Natural killer cell (primary cell): ENCODE measurements around the gene HES5. TPM values are rescaled to one million over a fixed set of nuclear protein-coding genes. Genes with fewer than 3 reads are reported as not detected.

Experiments
- ATAC-seq, 3 donors: fragments of 150-1000 bp in 2 of 3; fragments of 200-7000 bp in 1 of 3; cut with Tn5 transposase; 1 replicate in 1 of 3; 2 replicates in 2 of 3; pipeline ENCODE4 v1.10.0; 2021; ENCODE audit warnings: mild to moderate bottlenecking in 2 of 3, moderate library complexity in 2 of 3
- DNase-seq, 2 donors: peaks; one replicate each; pipeline versions ENCODE4 v3.0.0 to v3.0.0-alpha.2; 2013 to 2021; ENCODE audit warnings: mixed read lengths in 1 of 2
- H3K27ac ChIP-seq: one replicate; pipeline ENCODE4 v1.5.1; 2013; ENCODE audit warnings: mild to moderate bottlenecking, low read length
- H3K27me3 ChIP-seq: one replicate; pipeline ENCODE4 v1.6.1; 2013; ENCODE audit warnings: low read length; ENCODE audit not compliant: control insufficient read depth, insufficient read depth
- H3K36me3 ChIP-seq: one replicate; pipeline ENCODE4 v1.6.1; 2013; ENCODE audit warnings: low read length; ENCODE audit not compliant: control insufficient read depth, insufficient read depth
- H3K4me1 ChIP-seq: one replicate; pipeline ENCODE4 v1.6.1; 2013; ENCODE audit warnings: low read length; ENCODE audit not compliant: control insufficient read depth, insufficient read depth
- H3K4me3 ChIP-seq: one replicate; pipeline ENCODE4 v1.5.1; 2013; ENCODE audit warnings: low read length
- H3K9me3 ChIP-seq: one replicate; pipeline ENCODE4 v1.6.1; 2013; ENCODE audit warnings: low read length; ENCODE audit not compliant: control insufficient read depth, insufficient read depth
- H3K27ac Mint-ChIP-seq, 2 donors: one replicate each; pipeline ENCODE4 v1.8.0; 2022; ENCODE audit warnings: mild to moderate bottlenecking in 2 of 2, mixed read lengths in 2 of 2, moderate library complexity in 1 of 2
- H3K27me3 Mint-ChIP-seq, 2 donors: one replicate each; pipeline ENCODE4 v1.8.0; 2022; ENCODE audit warnings: low read depth in 2 of 2, mixed read lengths in 2 of 2
- H3K36me3 Mint-ChIP-seq: one replicate; pipeline ENCODE4 v1.8.0; 2022; ENCODE audit warnings: mixed read lengths
- H3K4me1 Mint-ChIP-seq, 2 donors: one replicate each; pipeline ENCODE4 v1.8.0; 2022; ENCODE audit warnings: mixed read lengths in 2 of 2
- H3K4me3 Mint-ChIP-seq: one replicate; pipeline ENCODE4 v1.8.0; 2022; ENCODE audit warnings: mild to moderate bottlenecking, moderate library complexity, mixed read lengths
- H3K9me3 Mint-ChIP-seq, 2 donors: one replicate each; pipeline ENCODE4 v1.8.0; 2022; ENCODE audit warnings: mixed read lengths in 2 of 2
- CTCF ChIP-seq: fragments of 200-600 bp; IDR thresholded peaks from one replicate; pipeline ENCODE4 v1.8.0; 2022; ENCODE audit warnings: antibody characterized with exemption
- WGBS: methylation state at CpG from one replicate; pipeline ENCODE4 v1.1.7; 2013; ENCODE audit warnings: missing lambda C conversion rate; ENCODE audit not compliant: insufficient coverage; 5-methylcytosine and 5-hydroxymethylcytosine counted together
- intact Hi-C: fragments of 100-400 bp; cut with micrococcal nuclease; formaldehyde crosslinking; loops from one replicate; pipeline ENCODE4 v1.14.2; 2022
- total RNA-seq, 4 donors: library from RNA; stranded (reverse); fragments of 120-200 nt in 1 of 4; gene quantifications; one replicate each; pipeline versions ENCODE4 v1.2.3 to v1.2.4, GENCODE V29; 2013 to 2022

The HES5 gene
- total RNA-seq, 3 donors from 2014 or later (not counting 1 experiment from before 2014, with no cell fraction given), result not detected

GRCh38 chr1:2542246-2542915 lies 12.3 kb upstream of the HES5 start:
- WGBS, result 92% methylated on average over 11 of the region's 11 CpGs
- DNase-seq (no peak), ATAC-seq (no peak)

GRCh38 chr1:2541619-2542245 lies 11.7 kb upstream of the HES5 start:
- DNase-seq (no peak), ATAC-seq (no peak)
- H3K27me3 ChIP-seq, result no peaks in the 10 kb centered on the region
- Mint-ChIP-seq H3K27me3 (no peaks in the 10 kb centered on the region), H3K4me1 (peaks cover 0 to 14% of the 10 kb centered on the region in 2 donors), H3K27ac (no peak overlapping the region), H3K36me3 (no peaks in the 10 kb centered on the region), H3K9me3 (no peaks in the 10 kb centered on the region), H3K4me3 (no peak overlapping the region)
- H3K36me3 ChIP-seq, result no peaks in the 10 kb centered on the region
- H3K4me3 ChIP-seq, result no peak overlapping the region
- H3K4me1 ChIP-seq, result peaks cover 49% of the 10 kb centered on the region
- intact Hi-C loops, result loop anchor here (10.0 kb wide), 2 partner anchors 103 to 347 kb away; partner anchors contain the start of gene FAAP20
- H3K9me3 ChIP-seq, result no peaks in the 10 kb centered on the region
- no peak for TF ChIP-seq CTCF
- 77% methylated on average over 25 of the region's 25 CpGs for WGBS
- H3K27ac ChIP-seq, result no peak overlapping the region

More at GRCh38 chr1:2542246-2542915, 12.3 kb upstream of the HES5 start:
- H3K27me3 ChIP-seq, result no peaks in the 10 kb centered on the region
- no peak overlapping the region for H3K27ac Mint-ChIP-seq
- H3K27me3 Mint-ChIP-seq, result no peaks in the 10 kb centered on the region
- H3K36me3 ChIP-seq, result no peaks in the 10 kb centered on the region
- H3K36me3 Mint-ChIP-seq, result no peaks in the 10 kb centered on the region
- no peak overlapping the region for H3K27ac ChIP-seq
- H3K4me3 Mint-ChIP-seq, result peak overlapping the region; percentile 29
- intact Hi-C loops, result loop anchor here (10.0 kb wide), 2 partner anchors 102 to 348 kb away; partner anchors contain the start of gene FAAP20
- H3K4me1 Mint-ChIP-seq, result peaks cover 0 to 18% of the 10 kb centered on the region in 2 donors
- H3K4me3 ChIP-seq, result no peak overlapping the region
- H3K4me1 ChIP-seq, result peaks cover 52% of the 10 kb centered on the region
- H3K9me3 Mint-ChIP-seq, result no peaks in the 10 kb centered on the region
- H3K9me3 ChIP-seq, result no peaks in the 10 kb centered on the region
- TF ChIP-seq CTCF, result no peak

GRCh38 chr1:2540816-2541492 lies 10.9 kb upstream of the HES5 start:
- no peaks in the 10 kb centered on the region for H3K27me3 ChIP-seq
- no peak for TF ChIP-seq CTCF
- ATAC-seq (peak in 1 of 3 donors; percentile 40), DNase-seq (peak in 1 of 2 donors; percentile 47)
- WGBS, result 8% methylated on average over 36 of the region's 39 CpGs
- Mint-ChIP-seq H3K27ac (no peak overlapping the region), H3K27me3 (peaks cover 0 to 3% of the 10 kb centered on the region in 2 donors), H3K4me3 (no peak overlapping the region), H3K9me3 (no peaks in the 10 kb centered on the region), H3K36me3 (no peaks in the 10 kb centered on the region), H3K4me1 (peaks cover 0 to 12% of the 10 kb centered on the region in 2 donors)
- intact Hi-C loops, result loop anchor here (10.0 kb wide), 2 partner anchors 104 to 346 kb away; partner anchors contain the start of gene FAAP20
- H3K36me3 ChIP-seq, result no peaks in the 10 kb centered on the region
- H3K9me3 ChIP-seq, result no peaks in the 10 kb centered on the region
- H3K4me3 ChIP-seq, result no peak overlapping the region
- H3K4me1 ChIP-seq, result peaks cover 48% of the 10 kb centered on the region
- H3K27ac ChIP-seq, result no peak overlapping the region
